Type B pancreatic cell (in vitro differentiated cells): ENCODE measurements around the gene UBQLN4. TPM values are rescaled to one million over a fixed set of nuclear protein-coding genes. Genes with fewer than 3 reads are reported as not detected.

ENCODE experiments used
- DNase-seq: peaks from one replicate; pipeline ENCODE4 v3.0.0; 2021; ENCODE audit warnings: mixed read lengths; ENCODE audit not compliant: unreplicated experiment; ENCODE audit errors: extremely low spot score
- H3K27ac Mint-ChIP-seq: 2 replicates; pipeline ENCODE4 v1.8.0; 2021; ENCODE audit warnings: mild to moderate bottlenecking, mixed read lengths
- H3K27me3 Mint-ChIP-seq: 2 replicates; pipeline ENCODE4 v1.8.0; 2021; ENCODE audit warnings: mixed read lengths
- H3K36me3 Mint-ChIP-seq: 2 replicates; pipeline ENCODE4 v1.8.0; 2021; ENCODE audit warnings: mixed read lengths
- H3K4me1 Mint-ChIP-seq: one replicate; pipeline ENCODE4 v1.8.0; 2021; ENCODE audit warnings: mixed read lengths; ENCODE audit not compliant: unreplicated experiment
- H3K4me3 Mint-ChIP-seq: 2 replicates; pipeline ENCODE4 v1.8.0; 2021; ENCODE audit warnings: mild to moderate bottlenecking, mixed read lengths
- H3K9me3 Mint-ChIP-seq: 2 replicates; pipeline ENCODE4 v1.8.0; 2021; ENCODE audit warnings: mixed read lengths
- total RNA-seq: library from RNA; stranded (reverse); gene quantifications from 2 replicates; pipeline ENCODE4 v1.2.1, GENCODE V29; 2021; ENCODE audit warnings: low replicate concordance
- TF ChIP-seq, protein P1 (sequence below): fragments of 200-600 bp; sonication (generic); conservative IDR thresholded peaks from 2 replicates; pipeline ENCODE4 v1.5.0; 2021; ENCODE audit warnings: antibody characterized with exemption, mild to moderate bottlenecking

The UBQLN4 gene
- total RNA-seq, 1 donor from 2014 or later = 54.5 TPM

DNA sequence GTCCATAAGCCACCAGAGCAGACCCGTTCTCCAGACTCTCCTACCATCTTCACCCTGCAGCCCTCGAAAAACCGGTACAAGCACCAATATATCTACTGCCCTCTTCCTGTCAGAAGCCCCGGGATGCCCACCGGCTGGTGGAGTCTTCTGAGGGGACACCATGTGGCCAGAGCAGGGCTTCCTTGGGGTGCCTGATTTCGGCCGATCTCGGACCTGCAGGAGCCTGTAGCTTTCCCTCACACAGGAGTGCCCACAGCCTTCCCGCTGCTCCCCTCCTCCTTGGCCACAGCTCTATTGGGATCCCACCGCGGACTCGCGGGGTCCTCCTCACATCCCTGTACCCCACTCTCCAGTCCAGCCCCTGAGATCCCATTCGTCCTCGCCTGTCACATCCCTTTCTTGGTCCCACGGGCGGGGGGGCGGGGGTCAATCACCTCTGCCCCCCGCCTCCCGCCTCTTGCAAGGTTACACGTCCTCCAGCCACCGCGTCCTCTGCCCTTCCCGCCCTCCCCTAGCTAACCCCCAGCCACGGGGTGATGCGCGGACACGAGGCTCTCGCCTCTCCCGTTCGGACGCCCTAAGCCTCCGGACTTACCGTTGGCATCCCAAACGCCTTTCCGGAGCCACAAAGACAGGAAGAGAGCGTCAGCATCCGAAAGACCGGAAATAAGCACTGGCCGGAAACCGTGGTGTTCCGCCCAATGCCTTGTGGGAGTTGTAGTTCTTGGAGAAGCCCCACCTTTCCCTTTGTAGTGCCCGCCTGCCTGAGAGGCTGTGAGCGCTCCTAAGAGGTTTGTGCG lies 33.1 kb downstream of the UBQLN4 start, which contains the start of gene SSR2:
SSR2 (minus strand) TSS at position 659 of the 800 bp plus-strand sequence. CDS start 784 bp downstream, outside the sequence.
- Mint-ChIP-seq H3K9me3 (no peaks in the 10 kb centered on the region), H3K4me1 (peaks cover 16% of the 10 kb centered on the region), H3K27ac (peak within 1 kb of the TSS; percentile 89), H3K4me3 (peak within 1 kb of the TSS; percentile 99), H3K27me3 (no peaks in the 10 kb centered on the region), H3K36me3 (peaks cover 23% of the 10 kb centered on the region)
- peak; percentile 83 for DNase-seq
- TF ChIP-seq, protein P1, sequence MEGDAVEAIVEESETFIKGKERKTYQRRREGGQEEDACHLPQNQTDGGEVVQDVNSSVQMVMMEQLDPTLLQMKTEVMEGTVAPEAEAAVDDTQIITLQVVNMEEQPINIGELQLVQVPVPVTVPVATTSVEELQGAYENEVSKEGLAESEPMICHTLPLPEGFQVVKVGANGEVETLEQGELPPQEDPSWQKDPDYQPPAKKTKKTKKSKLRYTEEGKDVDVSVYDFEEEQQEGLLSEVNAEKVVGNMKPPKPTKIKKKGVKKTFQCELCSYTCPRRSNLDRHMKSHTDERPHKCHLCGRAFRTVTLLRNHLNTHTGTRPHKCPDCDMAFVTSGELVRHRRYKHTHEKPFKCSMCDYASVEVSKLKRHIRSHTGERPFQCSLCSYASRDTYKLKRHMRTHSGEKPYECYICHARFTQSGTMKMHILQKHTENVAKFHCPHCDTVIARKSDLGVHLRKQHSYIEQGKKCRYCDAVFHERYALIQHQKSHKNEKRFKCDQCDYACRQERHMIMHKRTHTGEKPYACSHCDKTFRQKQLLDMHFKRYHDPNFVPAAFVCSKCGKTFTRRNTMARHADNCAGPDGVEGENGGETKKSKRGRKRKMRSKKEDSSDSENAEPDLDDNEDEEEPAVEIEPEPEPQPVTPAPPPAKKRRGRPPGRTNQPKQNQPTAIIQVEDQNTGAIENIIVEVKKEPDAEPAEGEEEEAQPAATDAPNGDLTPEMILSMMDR = no peak

DNA sequence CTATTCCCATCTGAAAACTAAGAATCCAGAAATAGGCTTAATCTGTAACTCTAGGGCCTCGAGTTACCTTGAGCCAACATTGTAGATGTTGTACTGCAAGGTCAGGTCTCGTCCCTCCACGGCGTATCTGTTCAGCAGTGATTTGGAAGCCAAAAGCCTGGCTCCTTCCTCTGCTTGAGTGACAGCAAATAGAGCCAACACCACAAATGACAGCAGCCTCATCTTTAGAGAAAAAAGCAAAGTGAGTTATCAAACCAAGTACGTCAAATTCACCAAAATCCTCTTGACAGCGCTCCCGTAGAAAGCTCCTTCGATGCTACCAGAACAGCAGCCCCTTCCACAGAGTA lies 33.7 kb downstream of the UBQLN4 start:
- Mint-ChIP-seq H3K36me3 (peaks cover 23% of the 10 kb centered on the region), H3K9me3 (no peaks in the 10 kb centered on the region), H3K27ac (peak overlapping the region; percentile 89), H3K4me1 (peaks cover 16% of the 10 kb centered on the region), H3K4me3 (peak overlapping the region; percentile 99), H3K27me3 (no peaks in the 10 kb centered on the region)
- no peak for DNase-seq
- TF ChIP-seq, protein P1 = no peak

DNA sequence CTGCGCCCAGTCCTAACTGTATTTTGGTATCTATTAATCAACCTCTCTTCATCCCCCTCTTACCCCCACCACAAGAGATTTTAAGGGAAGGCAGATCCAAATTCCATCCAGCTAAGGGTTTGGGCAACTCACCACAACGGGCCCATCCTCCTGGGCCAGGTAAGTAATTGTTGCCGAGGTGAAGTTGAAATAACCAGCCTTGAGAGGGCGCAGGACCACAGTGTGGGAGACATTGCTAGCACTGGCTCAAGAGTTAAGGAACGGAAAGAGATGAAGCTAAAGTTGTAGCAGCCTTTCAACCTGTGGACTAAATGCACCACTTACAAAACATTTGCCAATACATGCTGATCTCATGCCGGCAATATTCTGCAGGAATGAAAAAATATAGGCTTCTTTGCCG lies 38.8 kb downstream of the UBQLN4 start:
- no peaks in the 10 kb centered on the region for H3K9me3 Mint-ChIP-seq
- DNase-seq = no peak
- H3K4me3 Mint-ChIP-seq = no peak overlapping the region
- H3K27ac Mint-ChIP-seq = no peak overlapping the region
- no peaks in the 10 kb centered on the region for H3K27me3 Mint-ChIP-seq
- TF ChIP-seq, protein P1 = no peak
- H3K4me1 Mint-ChIP-seq = peaks cover 5% of the 10 kb centered on the region
- peaks cover 48% of the 10 kb centered on the region for H3K36me3 Mint-ChIP-seq

DNA sequence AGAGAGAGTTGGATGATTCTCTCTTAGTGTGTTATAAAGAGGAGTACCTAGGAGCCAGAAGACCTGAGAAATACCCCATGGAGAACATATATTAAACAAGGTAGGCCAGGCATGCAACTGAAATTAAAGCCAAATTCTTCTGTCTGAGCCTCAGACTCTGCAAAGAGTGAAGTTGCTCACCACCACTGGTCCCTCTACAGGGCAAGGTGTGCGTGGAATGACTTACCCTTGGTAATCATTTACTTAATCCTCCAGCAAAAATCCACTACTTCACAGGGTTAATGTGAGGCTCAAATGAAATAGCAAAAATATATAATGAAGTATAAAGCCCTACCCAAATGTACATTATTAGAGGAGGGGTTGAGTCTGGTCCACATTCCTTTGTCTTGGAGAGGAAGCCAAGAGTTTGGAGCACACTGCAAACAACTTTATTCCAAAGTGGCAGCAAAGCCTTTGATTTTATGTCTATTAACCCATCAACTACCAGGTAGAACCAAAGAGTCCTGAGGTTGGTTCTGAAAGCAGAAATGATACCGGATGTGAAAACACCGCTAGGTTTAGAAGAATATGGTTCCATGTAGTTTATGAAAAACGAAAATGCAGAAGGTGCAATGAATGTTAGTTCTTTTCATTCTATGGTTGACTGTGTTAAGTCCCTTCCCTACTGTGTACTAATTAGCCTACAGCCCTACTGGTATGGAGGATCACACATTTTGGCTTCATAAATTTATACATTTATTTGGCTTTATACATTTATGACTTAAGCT lies 41.4 kb downstream of the UBQLN4 start:
- no peak overlapping the region for H3K4me3 Mint-ChIP-seq
- H3K36me3 Mint-ChIP-seq = peaks cover 50% of the 10 kb centered on the region
- TF ChIP-seq, protein P1 = no peak
- peaks cover 6% of the 10 kb centered on the region for H3K4me1 Mint-ChIP-seq
- H3K27ac Mint-ChIP-seq = no peak overlapping the region
- no peak for DNase-seq
- no peaks in the 10 kb centered on the region for H3K27me3 Mint-ChIP-seq
- H3K9me3 Mint-ChIP-seq = no peaks in the 10 kb centered on the region

DNA sequence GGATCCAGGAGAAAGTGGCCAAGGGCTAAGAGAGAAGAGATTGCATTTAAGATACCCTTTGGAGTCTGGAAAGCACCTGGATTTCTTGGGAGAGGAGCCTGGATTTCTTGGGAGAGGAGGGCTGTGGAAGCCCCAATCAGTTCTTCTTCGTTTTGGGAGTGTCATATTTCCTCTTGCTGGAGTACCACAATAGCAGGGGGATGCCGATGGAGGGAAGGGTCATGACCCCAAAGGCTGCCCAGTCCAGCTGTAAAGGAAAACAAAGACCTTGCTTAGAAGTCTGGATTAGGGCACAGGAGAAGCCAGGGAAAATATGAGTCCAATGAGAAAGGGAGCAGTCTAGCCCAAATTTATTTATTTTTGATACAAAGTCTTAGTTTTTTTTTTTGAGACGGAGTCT lies 44.2 kb downstream of the UBQLN4 start:
- peaks cover 44% of the 10 kb centered on the region for H3K36me3 Mint-ChIP-seq
- H3K27me3 Mint-ChIP-seq = no peaks in the 10 kb centered on the region
- peaks cover 11% of the 10 kb centered on the region for H3K4me1 Mint-ChIP-seq
- TF ChIP-seq, protein P1 = no peak
- H3K27ac Mint-ChIP-seq = no peak overlapping the region
- H3K4me3 Mint-ChIP-seq = no peak overlapping the region
- DNase-seq = no peak
- no peaks in the 10 kb centered on the region for H3K9me3 Mint-ChIP-seq
